Measurements from ENCODE around the gene MAPK8IP2. TPM values are rescaled to one million over a fixed set of nuclear protein-coding genes. Genes with fewer than 3 reads are reported as not detected.

Gene MAPK8IP2
- polyA plus RNA-seq, 1 donor (not counting 4 experiments of a cell fraction or from before 2014, with no cell fraction given): 0.29 TPM

DNA sequence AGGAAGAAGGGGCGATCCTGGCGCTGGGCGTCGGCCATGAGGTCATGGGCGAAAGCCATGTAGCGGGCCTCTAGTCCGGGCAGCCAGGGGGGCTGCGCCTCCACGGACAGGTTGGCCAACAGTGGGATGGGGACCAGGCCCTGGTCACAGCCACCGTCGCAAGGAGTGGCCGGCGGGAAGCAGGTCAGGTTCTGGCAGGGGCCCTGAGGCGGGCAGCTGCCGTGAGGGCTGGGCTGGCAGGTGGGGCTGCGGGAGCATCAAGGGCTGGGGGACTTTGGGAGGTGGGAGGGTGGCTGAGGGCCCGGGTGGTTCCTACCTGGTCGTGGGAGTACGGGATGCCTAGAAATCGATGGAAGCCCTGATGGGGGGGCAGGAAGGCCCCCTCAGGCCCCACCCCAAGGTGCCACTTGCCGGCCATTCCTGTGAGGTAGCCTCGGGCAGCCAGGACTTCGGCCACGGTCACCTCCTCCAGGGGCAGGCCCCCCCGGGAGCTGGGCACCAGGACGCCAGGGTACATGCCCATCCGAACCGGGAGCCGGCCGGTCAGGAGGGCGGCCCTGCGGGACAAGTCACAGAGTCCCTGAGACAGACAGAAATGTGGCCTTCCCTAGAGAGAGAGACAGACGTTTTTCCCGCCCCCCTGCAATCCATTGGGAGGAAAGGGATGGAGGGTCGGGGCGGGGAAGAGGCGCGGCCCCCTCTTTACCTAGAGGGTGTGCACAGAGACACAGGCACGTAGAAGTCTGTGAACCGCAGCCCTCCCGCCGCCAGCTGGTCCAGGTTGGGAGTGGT, 26.5 kb downstream of the MAPK8IP2 start:
- no peaks in the 10 kb centered on the region for H3K9me1 ChIP-seq (ENCODE audit: control insufficient read depth, extremely low read depth, insufficient read depth, low read length)
- DNase-seq (ENCODE audit: low read depth, low spot score) (no peak), FAIRE-seq (no peak)

DNA sequence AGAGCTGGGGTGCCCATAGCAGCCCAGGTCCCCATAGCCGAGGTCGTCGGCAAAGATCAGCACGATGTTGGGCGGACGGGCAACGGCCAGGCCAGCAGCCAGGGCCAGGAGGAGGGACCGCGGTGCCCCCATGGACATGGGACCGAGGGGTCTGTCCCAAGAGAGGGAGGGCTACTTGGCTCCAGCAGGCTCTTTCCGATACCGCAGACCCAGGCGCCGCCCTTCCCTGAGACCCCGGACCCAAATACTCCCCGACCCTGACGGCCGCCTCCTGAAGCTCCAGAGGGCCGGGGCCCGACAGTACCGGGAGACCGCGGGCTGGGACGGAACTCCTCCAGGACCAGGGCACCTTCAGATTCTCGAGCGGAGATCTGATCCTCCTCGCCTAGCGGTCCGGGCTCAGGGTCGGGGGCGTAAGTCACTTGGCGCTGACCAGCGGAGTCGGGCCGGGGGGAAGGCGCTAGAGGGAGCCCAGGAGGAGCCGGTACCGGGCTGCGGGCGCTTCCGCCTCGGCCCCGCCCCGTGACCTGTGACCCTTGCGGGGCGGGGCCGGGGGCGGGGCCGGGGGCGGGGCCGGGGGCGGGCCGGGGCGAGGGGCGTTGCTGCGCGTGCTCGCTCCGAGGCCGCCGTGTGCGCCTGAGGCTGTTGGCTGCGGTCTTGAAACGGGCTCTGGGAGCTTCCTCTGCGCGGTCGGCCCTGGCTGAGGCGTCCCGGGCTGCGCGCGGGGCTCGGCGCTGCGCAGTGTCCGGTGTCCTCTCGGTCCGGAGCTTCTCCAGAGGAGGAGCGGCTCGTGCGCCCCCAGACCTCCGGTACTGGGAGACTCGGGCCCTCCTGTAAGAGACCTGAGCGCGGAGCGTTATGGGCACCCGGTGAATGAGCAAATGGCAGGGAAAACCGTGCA, 27.3 kb downstream of the MAPK8IP2 start, which contains the start of gene ARSA:
ARSA (minus strand) TSS at position 511 of the 901 bp plus-strand sequence; CDS start at position 138, 373 bp downstream.
- Histone ChIP-seq H3K4me1 (ENCODE audit: control insufficient read depth, extremely low read depth, insufficient read depth, low read length) (peaks cover 18% of the 10 kb centered on the region), H3K27ac (ENCODE audit: control insufficient read depth, insufficient read depth, low read length) (peak within 1 kb of the TSS; percentile 64), H3K27me3 (ENCODE audit: control insufficient read depth, extremely low read depth, insufficient read depth, low read length) (no peaks in the 10 kb centered on the region), H3K79me2 (ENCODE audit: control insufficient read depth, insufficient read depth, low read length) (peaks cover 11% of the 10 kb centered on the region), H3K4me3 (ENCODE audit: control insufficient read depth in 2 of 3, extremely low read depth in 1 of 3, insufficient read depth in 2 of 3, low read depth in 1 of 3, low read length in 3 of 3) (peak within 1 kb of the TSS; percentile 86 to 93 (median 92)), H3K9ac (ENCODE audit: control insufficient read depth, extremely low read depth, insufficient read depth, low read length) (peak within 1 kb of the TSS; percentile 84), H3K9me1 (ENCODE audit: control insufficient read depth, extremely low read depth, insufficient read depth, low read length) (no peaks in the 10 kb centered on the region), H3K36me3 (ENCODE audit: control insufficient read depth in 2 of 2, extremely low read depth in 1 of 2, insufficient read depth in 2 of 2, low read length in 2 of 2) (peaks cover 0 to 9% of the 10 kb centered on the region in 2 experiments), H2AFZ (ENCODE audit: control insufficient read depth, low read length) (peak within 1 kb of the TSS; percentile 90), H3K9me3 (ENCODE audit: control insufficient read depth, low read depth, low read length) (no peaks in the 10 kb centered on the region), H4K20me1 (ENCODE audit: control insufficient read depth, extremely low read depth, insufficient read depth, low read length) (no peaks in the 10 kb centered on the region), H3K4me2 (ENCODE audit: control insufficient read depth, extremely low read depth, insufficient read depth, low read depth, low read length) (peak within 1 kb of the TSS; percentile 97)
- FAIRE-seq (no peak), DNase-seq (ENCODE audit: low read depth, low spot score) (no peak)
- TF ChIP-seq, protein P1, sequence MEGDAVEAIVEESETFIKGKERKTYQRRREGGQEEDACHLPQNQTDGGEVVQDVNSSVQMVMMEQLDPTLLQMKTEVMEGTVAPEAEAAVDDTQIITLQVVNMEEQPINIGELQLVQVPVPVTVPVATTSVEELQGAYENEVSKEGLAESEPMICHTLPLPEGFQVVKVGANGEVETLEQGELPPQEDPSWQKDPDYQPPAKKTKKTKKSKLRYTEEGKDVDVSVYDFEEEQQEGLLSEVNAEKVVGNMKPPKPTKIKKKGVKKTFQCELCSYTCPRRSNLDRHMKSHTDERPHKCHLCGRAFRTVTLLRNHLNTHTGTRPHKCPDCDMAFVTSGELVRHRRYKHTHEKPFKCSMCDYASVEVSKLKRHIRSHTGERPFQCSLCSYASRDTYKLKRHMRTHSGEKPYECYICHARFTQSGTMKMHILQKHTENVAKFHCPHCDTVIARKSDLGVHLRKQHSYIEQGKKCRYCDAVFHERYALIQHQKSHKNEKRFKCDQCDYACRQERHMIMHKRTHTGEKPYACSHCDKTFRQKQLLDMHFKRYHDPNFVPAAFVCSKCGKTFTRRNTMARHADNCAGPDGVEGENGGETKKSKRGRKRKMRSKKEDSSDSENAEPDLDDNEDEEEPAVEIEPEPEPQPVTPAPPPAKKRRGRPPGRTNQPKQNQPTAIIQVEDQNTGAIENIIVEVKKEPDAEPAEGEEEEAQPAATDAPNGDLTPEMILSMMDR (optimal IDR thresholded peaks at IDR 0.05 in 1 of 3, IDR thresholded peaks at IDR 0.05 in 1 of 3, conservative IDR thresholded peaks at IDR 0.05 in 1 of 3; ENCODE audit: extremely low read depth in 1 of 3, insufficient read depth in 2 of 3, low read length in 3 of 3): peak in 2 of 3 experiments; percentile 46 to 68
- no peak for TF ChIP-seq EZH2 (IDR thresholded peaks at IDR 0.05; ENCODE audit: low read length)
- dilution Hi-C loops (cut with MboI; ENCODE audit: extremely low pct_ligation_motif_present, low sequenced_read_pairs): no loop called here

More for the DNA sequence above, 26.5 kb downstream of the MAPK8IP2 start:
- H3K9ac ChIP-seq (ENCODE audit: control insufficient read depth, extremely low read depth, insufficient read depth, low read length): peak overlapping the region; percentile 84
- H3K27me3 ChIP-seq (ENCODE audit: control insufficient read depth, extremely low read depth, insufficient read depth, low read length): no peaks in the 10 kb centered on the region
- no peaks in the 10 kb centered on the region for H4K20me1 ChIP-seq (ENCODE audit: control insufficient read depth, extremely low read depth, insufficient read depth, low read length)
- H3K36me3 ChIP-seq (ENCODE audit: control insufficient read depth in 2 of 2, extremely low read depth in 1 of 2, insufficient read depth in 2 of 2, low read length in 2 of 2): peaks cover 0 to 9% of the 10 kb centered on the region in 2 experiments
- peak overlapping the region; percentile 86 to 93 (median 92) for H3K4me3 ChIP-seq (ENCODE audit: control insufficient read depth in 2 of 3, extremely low read depth in 1 of 3, insufficient read depth in 2 of 3, low read depth in 1 of 3, low read length in 3 of 3)
- H3K4me1 ChIP-seq (ENCODE audit: control insufficient read depth, extremely low read depth, insufficient read depth, low read length): peaks cover 27% of the 10 kb centered on the region
- peak overlapping the region; percentile 76 for H3K4me2 ChIP-seq (ENCODE audit: control insufficient read depth, extremely low read depth, insufficient read depth, low read depth, low read length)
- TF ChIP-seq EZH2 (IDR thresholded peaks at IDR 0.05; ENCODE audit: low read length): no peak
- TF ChIP-seq, protein P1 (optimal IDR thresholded peaks at IDR 0.05 in 1 of 3, IDR thresholded peaks at IDR 0.05 in 1 of 3, conservative IDR thresholded peaks at IDR 0.05 in 1 of 3; ENCODE audit: extremely low read depth in 1 of 3, insufficient read depth in 2 of 3, low read length in 3 of 3): peak in 1 of 3 experiments; percentile 4
- dilution Hi-C loops (cut with MboI; ENCODE audit: extremely low pct_ligation_motif_present, low sequenced_read_pairs): no loop called here
- peaks cover 11% of the 10 kb centered on the region for H3K79me2 ChIP-seq (ENCODE audit: control insufficient read depth, insufficient read depth, low read length)
- peak overlapping the region; percentile 64 for H3K27ac ChIP-seq (ENCODE audit: control insufficient read depth, insufficient read depth, low read length)
- peak overlapping the region; percentile 90 for H2AFZ ChIP-seq (ENCODE audit: control insufficient read depth, low read length)
- no peaks in the 10 kb centered on the region for H3K9me3 ChIP-seq (ENCODE audit: control insufficient read depth, low read depth, low read length)

Data from keratinocyte (primary cell).